ENCODE measurements around the gene HOXA13.

DNA sequence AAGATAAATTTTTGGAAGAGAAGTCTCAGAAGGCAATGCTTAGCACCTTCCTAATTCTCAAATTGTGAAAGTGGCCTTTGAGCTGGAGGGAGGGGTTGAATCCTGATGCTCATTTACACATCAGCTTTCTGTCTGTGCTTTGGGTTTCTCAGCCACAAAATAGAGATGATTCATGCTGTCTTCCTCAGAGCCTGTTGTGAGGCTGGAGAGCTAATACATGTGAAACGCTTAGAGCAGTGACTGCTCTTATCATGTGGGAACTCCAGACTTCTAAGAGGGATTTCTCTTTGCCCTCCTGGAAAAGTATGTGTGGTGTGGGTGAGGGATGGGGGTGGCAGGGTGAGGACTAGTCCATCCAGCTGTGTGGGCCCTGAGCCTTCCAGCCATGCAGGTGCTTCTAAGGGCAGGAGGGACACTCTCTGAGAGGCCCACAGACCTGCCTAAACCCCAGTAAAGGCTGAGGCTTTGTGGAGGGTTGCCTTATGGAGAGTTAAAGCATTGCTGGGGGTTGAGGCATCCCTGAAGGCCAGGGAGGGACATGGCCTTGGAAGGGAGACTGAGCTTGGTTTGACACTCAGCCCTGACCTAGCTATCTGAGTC, 37.9 kb upstream of the HOXA13 start:
- TF ChIP-seq, protein P1, sequence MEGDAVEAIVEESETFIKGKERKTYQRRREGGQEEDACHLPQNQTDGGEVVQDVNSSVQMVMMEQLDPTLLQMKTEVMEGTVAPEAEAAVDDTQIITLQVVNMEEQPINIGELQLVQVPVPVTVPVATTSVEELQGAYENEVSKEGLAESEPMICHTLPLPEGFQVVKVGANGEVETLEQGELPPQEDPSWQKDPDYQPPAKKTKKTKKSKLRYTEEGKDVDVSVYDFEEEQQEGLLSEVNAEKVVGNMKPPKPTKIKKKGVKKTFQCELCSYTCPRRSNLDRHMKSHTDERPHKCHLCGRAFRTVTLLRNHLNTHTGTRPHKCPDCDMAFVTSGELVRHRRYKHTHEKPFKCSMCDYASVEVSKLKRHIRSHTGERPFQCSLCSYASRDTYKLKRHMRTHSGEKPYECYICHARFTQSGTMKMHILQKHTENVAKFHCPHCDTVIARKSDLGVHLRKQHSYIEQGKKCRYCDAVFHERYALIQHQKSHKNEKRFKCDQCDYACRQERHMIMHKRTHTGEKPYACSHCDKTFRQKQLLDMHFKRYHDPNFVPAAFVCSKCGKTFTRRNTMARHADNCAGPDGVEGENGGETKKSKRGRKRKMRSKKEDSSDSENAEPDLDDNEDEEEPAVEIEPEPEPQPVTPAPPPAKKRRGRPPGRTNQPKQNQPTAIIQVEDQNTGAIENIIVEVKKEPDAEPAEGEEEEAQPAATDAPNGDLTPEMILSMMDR (IDR thresholded peaks at IDR 0.05 in 4 of 5, conservative IDR thresholded peaks at IDR 0.05 in 1 of 5): no peak
- TF ChIP-seq POLR2A (IDR thresholded peaks at IDR 0.05): no peak
